Melanocyte of skin (primary cell): Measurements from ENCODE around the gene PSPC1. TPM values are rescaled to one million over a fixed set of nuclear protein-coding genes. Genes with fewer than 3 reads are reported as not detected.

Source experiments
- small RNA-seq, 2 donors: library from RNA; depleted of rRNA; stranded (forward); fragments of <200 nt; gene quantifications; one replicate each; pipeline ENCODE3, GENCODE V24; 2012
- total RNA-seq, 2 donors: library from RNA; depleted of rRNA; stranded (reverse); fragments of >200 nt; gene quantifications; 2 replicates each; pipeline ENCODE4 v1.2.3, GENCODE V29; 2012

Gene PSPC1
- total RNA-seq = 10 to 100 TPM; 58.2 to 67.3 TPM

GRCh38 chr13:19782727-19783682 lies at the start of gene PSPC1:
Gene PSPC1, minus strand, starts transcription at chr13:19782945. Its CDS starts 188 bp downstream, at chr13:19782757.

Small RNA genes within 50 kb of the gene (small RNA-seq; reads per million reads assigned to genes)
- 0 reads per million in 2 donors for gene RN7SL166P

Other genes with a start within 250 kb of the PSPC1 start
- gene TPTE2, start 221.4 kb downstream of the PSPC1 start, total RNA-seq = not detected
- 10 to 100 TPM; 10.3 to 11.0 TPM for gene MPHOSPH8, start 149.3 kb downstream of the PSPC1 start, total RNA-seq
- gene ZMYM5, start 80.7 kb upstream of the PSPC1 start, total RNA-seq = 10 to 100 TPM; 13.7 to 17.2 TPM
- 10 to 100 TPM; 40.0 to 53.3 TPM for gene ZMYM2, start 175.8 kb upstream of the PSPC1 start, total RNA-seq